HepG2 (cell line): Measurements from ENCODE around the gene ZNF644. TPM values are rescaled to one million over a fixed set of nuclear protein-coding genes. Genes with fewer than 3 reads are reported as not detected.

Experiments
- ATAC-seq: fragments of 200-7000 bp; cut with Tn5 transposase; 3 replicates; pipeline ENCODE4 v1.9.1; 2020; ENCODE audit warnings: mild to moderate bottlenecking, moderate library complexity
- BruUV-seq: library from RNA; stranded (reverse); fragments of 400-500 nt; replicated peaks from 2 replicates; lab custom pipeline; 2021; lab: Mats Ljungman, UMichigan
- CTCF ChIA-PET: fragments of 300-600 bp; formaldehyde crosslinking; extraction: SDS; loops from one replicate; lab custom pipeline; 2021; ENCODE audit warnings: low total read pairs, inconsistent platforms, low intra/inter-chr PET ratio; lab: Yijun Ruan, JAX
- POLR2A ChIA-PET: fragments of 350-600 bp; sonication (Branson Sonifier 250); formaldehyde crosslinking; loops from one replicate; lab custom pipeline; 2020; ENCODE audit warnings: antibody characterized with exemption, inconsistent platforms; lab: Yijun Ruan, JAX
- DNase-seq: peaks from one replicate; pipeline ENCODE4 v3.0.0-alpha.2; 2015; ENCODE audit warnings: low spot score
- FAIRE-seq: peaks from 3 replicates; lab custom pipeline; 2011; peaks lifted over from hg19 to GRCh38; lab: Jason Lieb, UNC
- H2AFZ ChIP-seq: one replicate; pipeline ENCODE4 v1.6.1; 2011; ENCODE audit warnings: low read length, inconsistent platforms
- H3K27ac ChIP-seq: fragments of 300-600 bp; 3 replicates; pipeline ENCODE4 v1.8.0; 2011; ENCODE audit warnings: mixed run types, mild to moderate bottlenecking, mixed read lengths, low read length, inconsistent platforms; ENCODE audit not compliant: insufficient read depth; ENCODE audit errors: extremely low read length
- H3K27me3 ChIP-seq, 2 experiments: fragments of 200-600 bp in 1 of 2; 2 replicates in 1 of 2; 3 replicates in 1 of 2; pipeline versions ENCODE4 v1.6.0 to v1.8.0; 2011; ENCODE audit warnings: low read length in 2 of 2, mild to moderate bottlenecking in 2 of 2, moderate library complexity in 2 of 2, inconsistent platforms in 1 of 2; ENCODE audit not compliant: insufficient read depth in 2 of 2, control insufficient read depth in 1 of 2
- H3K36me3 ChIP-seq, 2 experiments: fragments of 200-600 bp in 1 of 2; replicated peaks in 1 of 2; 2 replicates in 1 of 2; 3 replicates in 1 of 2; pipeline versions ENCODE4 v1.5.1 to v1.8.0; 2011; ENCODE audit warnings: low read length in 2 of 2, inconsistent platforms in 1 of 2; ENCODE audit not compliant: insufficient read depth in 2 of 2, control insufficient read depth in 1 of 2
- H3K4me1 ChIP-seq: 2 replicates; pipeline ENCODE4 v1.5.1; 2012; ENCODE audit warnings: low read length, inconsistent platforms; ENCODE audit not compliant: insufficient read depth
- H3K4me2 ChIP-seq: 2 replicates; pipeline ENCODE4 v1.6.0; 2011; ENCODE audit warnings: low read depth, low read length, inconsistent platforms
- H3K4me3 ChIP-seq, 3 experiments: fragments of 200-600 bp in 1 of 3; sonication (generic), shearing (Covaris generic) in 1 of 3; replicated peaks in 1 of 3; 2 replicates each; pipeline ENCODE4 v1.5.1; 2011 to 2016; ENCODE audit warnings: low read length in 3 of 3, inconsistent platforms in 2 of 3, low read depth in 2 of 3, mild to moderate bottlenecking in 2 of 3, control low read depth in 1 of 3, mixed read lengths in 1 of 3; ENCODE audit not compliant: insufficient read depth in 1 of 3
- H3K79me2 ChIP-seq: one replicate; pipeline ENCODE4 v1.6.1; 2011; ENCODE audit warnings: low read length, inconsistent platforms; ENCODE audit not compliant: insufficient read depth
- H3K9ac ChIP-seq: 2 replicates; pipeline ENCODE4 v1.6.0; 2011; ENCODE audit warnings: mild to moderate bottlenecking, low read depth, low read length, inconsistent platforms; ENCODE audit not compliant: insufficient read depth
- H3K9me3 ChIP-seq: 2 replicates; pipeline ENCODE4 v1.5.1; 2012; ENCODE audit warnings: mild to moderate bottlenecking, low read length
- H4K20me1 ChIP-seq: 2 replicates; pipeline ENCODE4 v1.6.0; 2011; ENCODE audit warnings: inconsistent platforms, mild to moderate bottlenecking, low read length, moderate library complexity; ENCODE audit not compliant: insufficient read depth
- FOSL2 ChIP-seq: sonication (generic); formaldehyde crosslinking; IDR thresholded peaks from 2 replicates; pipeline ENCODE4 v1.4.0; 2020; ENCODE audit warnings: missing genetic modification reagents
- HOXA5 ChIP-seq: sonication (generic); formaldehyde crosslinking; IDR thresholded peaks from 2 replicates; pipeline ENCODE4 v1.4.0; 2020; ENCODE audit warnings: missing genetic modification reagents
- ISL2 ChIP-seq: sonication (generic); formaldehyde crosslinking; IDR thresholded peaks from 2 replicates; pipeline ENCODE4 v1.5.0; 2020; ENCODE audit warnings: missing genetic modification reagents
- MIER3 ChIP-seq: IDR thresholded peaks from 2 replicates; pipeline ENCODE4 v1.6.1; 2016; ENCODE audit warnings: missing compliant biosample characterization, borderline replicate concordance
- NR1H2 ChIP-seq: sonication (generic); formaldehyde crosslinking; IDR thresholded peaks from 2 replicates; pipeline ENCODE4 v1.8.1; 2022; ENCODE audit warnings: low read depth, missing genetic modification reagents, borderline replicate concordance
- POLR2A ChIP-seq, 2 experiments: IDR thresholded peaks; 2 replicates each; pipeline ENCODE4 v1.6.1; 2011; ENCODE audit warnings: low read depth in 2 of 2, low read length in 2 of 2, mild to moderate bottlenecking in 1 of 2, moderate library complexity in 1 of 2; ENCODE audit not compliant: insufficient read depth in 1 of 2
- SMAD3 ChIP-seq: sonication (generic); formaldehyde crosslinking; IDR thresholded peaks from 2 replicates; pipeline ENCODE4 v1.4.0; 2020; ENCODE audit warnings: missing genetic modification reagents
- SRSF9 ChIP-seq: fragments of 200-400 bp; formaldehyde crosslinking; IDR thresholded peaks from 2 replicates; pipeline ENCODE4 v1.6.1; 2018; ENCODE audit warnings: borderline replicate concordance, mild to moderate bottlenecking, low read depth, low read length; ENCODE audit not compliant: insufficient read depth, poor library complexity, severe bottlenecking
- ZNF20 ChIP-seq: sonication (generic); formaldehyde crosslinking; IDR thresholded peaks from 2 replicates; pipeline ENCODE4 v1.4.0; 2020; ENCODE audit warnings: mild to moderate bottlenecking, moderate library complexity, missing genetic modification reagents
- WGBS: methylation state at CpG from one replicate; pipeline ENCODE4 v1.1.6; 2017; ENCODE audit warnings: low lambda C conversion rate; 5-methylcytosine and 5-hydroxymethylcytosine counted together
- in situ Hi-C: cut with HindIII; loops from 2 replicates; pipeline ENCODE4 v1.10.0; 2017; ENCODE audit warnings: low pct_unique_long_range_greater_than_20kb; ENCODE audit not compliant: extremely low pct_ligation_motif_present
- intact Hi-C: fragments of 100-400 bp; cut with micrococcal nuclease; formaldehyde crosslinking; loops from one replicate; pipeline ENCODE4 v1.10.0; 2022; ENCODE audit not compliant: unreplicated experiment
- polyA plus RNA-seq, 8 experiments: library from polyadenylated mRNA; depleted of rRNA in 3 of 8; stranded (reverse) in 7 of 8; unstranded in 1 of 8; fragments of >200 nt; fragmentation: Illumina TruSeq in 4 of 8; extraction: Trizol in 4 of 8; gene quantifications; 2 replicates each; pipeline versions ENCODE4 v1.2.1 to v1.2.3, GENCODE V29; 2011 to 2016; ENCODE audit warnings: low read depth in 4 of 8, missing spikeins in 1 of 8, mixed read lengths in 1 of 8; ENCODE audit not compliant: insufficient read depth in 1 of 8
- total RNA-seq, 5 experiments: library from RNA; depleted of rRNA; stranded (reverse); fragments of >200 nt; fragmentation: Illumina TruSeq; extraction: Trizol; gene quantifications; 2 replicates each; pipeline ENCODE4 v1.2.3, GENCODE V29; 2016; ENCODE audit warnings: low read depth in 1 of 5
- TF ChIP-seq, protein P1 (sequence below): sonication (generic); formaldehyde crosslinking; IDR thresholded peaks from 2 replicates; pipeline ENCODE4 v1.9.0; 2021; ENCODE audit warnings: missing genetic modification reagents, mild to moderate bottlenecking, borderline replicate concordance
- TF ChIP-seq, protein P2 (sequence below): sonication (generic); formaldehyde crosslinking; IDR thresholded peaks from 2 replicates; pipeline ENCODE4 v1.8.0; 2022; ENCODE audit warnings: missing genetic modification reagents, mild to moderate bottlenecking, moderate library complexity, borderline replicate concordance
- TF ChIP-seq, protein P3 (sequence below), 2 experiments: IDR thresholded peaks; 2 replicates each; pipeline ENCODE4 v1.6.1; 2011 to 2012; ENCODE audit warnings: low read length in 2 of 2, borderline replicate concordance in 1 of 2, low read depth in 1 of 2, mild to moderate bottlenecking in 1 of 2, moderate library complexity in 1 of 2

ZNF644 gene
- total and polyA plus RNA-seq, 2 of the 13 experiments (the other 11 are each of a cell fraction or from before 2014, with no cell fraction given), result 17.7 to 51.7 TPM

DNA sequence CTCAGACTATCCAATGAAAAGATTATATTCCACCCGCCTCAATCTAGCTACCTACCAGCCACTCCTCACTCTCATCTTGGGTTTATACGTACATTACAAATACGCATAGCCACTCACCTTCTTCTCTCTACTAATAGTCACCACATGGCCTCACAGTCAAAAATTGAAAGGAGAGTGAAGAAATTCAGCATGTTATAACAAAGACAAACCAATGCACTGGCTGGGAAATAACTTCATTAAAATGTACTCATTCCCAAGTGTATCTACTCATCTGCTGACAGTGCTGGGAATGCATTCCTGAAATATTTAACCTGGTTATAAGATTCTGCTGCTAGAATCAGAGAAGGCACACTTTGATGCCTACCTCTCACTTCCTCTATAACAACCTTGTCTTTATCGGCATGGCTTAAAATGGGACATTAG is 6.5 kb downstream of the ZNF644 start:
- Histone ChIP-seq H3K4me3 (no peak overlapping the region), H3K9ac (no peak overlapping the region; the same call in 1 of the 2 replicates), H3K9me3 (no peaks in the 10 kb centered on the region), H3K36me3 (no peaks in the 10 kb centered on the region; a peak in 1 of 5 replicates), H4K20me1 (peaks cover 21% of the 10 kb centered on the region), H3K4me2 (peak overlapping the region; percentile 41; the same call in 1 of the 2 replicates), H3K27me3 (no peaks in the 10 kb centered on the region), H3K79me2 (peaks cover 99% of the 10 kb centered on the region), H2AFZ (no peak overlapping the region), H3K27ac (peak overlapping the region; percentile 71), H3K4me1 (peaks cover 91% of the 10 kb centered on the region)
- ATAC-seq (no peak), DNase-seq (peak; percentile 31), FAIRE-seq (no peak)
- 93% methylated on average over 4 of the region's 4 CpGs for WGBS
- no peak for TF ChIP-seq ISL2 (CRISPR knock-in tag)
- no peak for TF ChIP-seq SRSF9
- TF ChIP-seq, protein P1, sequence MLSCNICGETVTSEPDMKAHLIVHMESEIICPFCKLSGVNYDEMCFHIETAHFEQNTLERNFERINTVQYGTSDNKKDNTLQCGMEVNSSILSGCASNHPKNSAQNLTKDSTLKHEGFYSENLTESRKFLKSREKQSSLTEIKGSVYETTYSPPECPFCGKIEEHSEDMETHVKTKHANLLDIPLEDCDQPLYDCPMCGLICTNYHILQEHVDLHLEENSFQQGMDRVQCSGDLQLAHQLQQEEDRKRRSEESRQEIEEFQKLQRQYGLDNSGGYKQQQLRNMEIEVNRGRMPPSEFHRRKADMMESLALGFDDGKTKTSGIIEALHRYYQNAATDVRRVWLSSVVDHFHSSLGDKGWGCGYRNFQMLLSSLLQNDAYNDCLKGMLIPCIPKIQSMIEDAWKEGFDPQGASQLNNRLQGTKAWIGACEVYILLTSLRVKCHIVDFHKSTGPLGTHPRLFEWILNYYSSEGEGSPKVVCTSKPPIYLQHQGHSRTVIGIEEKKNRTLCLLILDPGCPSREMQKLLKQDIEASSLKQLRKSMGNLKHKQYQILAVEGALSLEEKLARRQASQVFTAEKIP, result no peak
- TF ChIP-seq SMAD3 (CRISPR knock-in tag), result no peak
- no peak for TF ChIP-seq FOSL2
- TF ChIP-seq, protein P2, sequence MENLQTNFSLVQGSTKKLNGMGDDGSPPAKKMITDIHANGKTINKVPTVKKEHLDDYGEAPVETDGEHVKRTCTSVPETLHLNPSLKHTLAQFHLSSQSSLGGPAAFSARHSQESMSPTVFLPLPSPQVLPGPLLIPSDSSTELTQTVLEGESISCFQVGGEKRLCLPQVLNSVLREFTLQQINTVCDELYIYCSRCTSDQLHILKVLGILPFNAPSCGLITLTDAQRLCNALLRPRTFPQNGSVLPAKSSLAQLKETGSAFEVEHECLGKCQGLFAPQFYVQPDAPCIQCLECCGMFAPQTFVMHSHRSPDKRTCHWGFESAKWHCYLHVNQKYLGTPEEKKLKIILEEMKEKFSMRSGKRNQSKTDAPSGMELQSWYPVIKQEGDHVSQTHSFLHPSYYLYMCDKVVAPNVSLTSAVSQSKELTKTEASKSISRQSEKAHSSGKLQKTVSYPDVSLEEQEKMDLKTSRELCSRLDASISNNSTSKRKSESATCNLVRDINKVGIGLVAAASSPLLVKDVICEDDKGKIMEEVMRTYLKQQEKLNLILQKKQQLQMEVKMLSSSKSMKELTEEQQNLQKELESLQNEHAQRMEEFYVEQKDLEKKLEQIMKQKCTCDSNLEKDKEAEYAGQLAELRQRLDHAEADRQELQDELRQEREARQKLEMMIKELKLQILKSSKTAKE, result no peak
- no peak for TF ChIP-seq HOXA5
- no peak for TF ChIP-seq MIER3 (CRISPR knock-in tag)
- TF ChIP-seq, protein P3, sequence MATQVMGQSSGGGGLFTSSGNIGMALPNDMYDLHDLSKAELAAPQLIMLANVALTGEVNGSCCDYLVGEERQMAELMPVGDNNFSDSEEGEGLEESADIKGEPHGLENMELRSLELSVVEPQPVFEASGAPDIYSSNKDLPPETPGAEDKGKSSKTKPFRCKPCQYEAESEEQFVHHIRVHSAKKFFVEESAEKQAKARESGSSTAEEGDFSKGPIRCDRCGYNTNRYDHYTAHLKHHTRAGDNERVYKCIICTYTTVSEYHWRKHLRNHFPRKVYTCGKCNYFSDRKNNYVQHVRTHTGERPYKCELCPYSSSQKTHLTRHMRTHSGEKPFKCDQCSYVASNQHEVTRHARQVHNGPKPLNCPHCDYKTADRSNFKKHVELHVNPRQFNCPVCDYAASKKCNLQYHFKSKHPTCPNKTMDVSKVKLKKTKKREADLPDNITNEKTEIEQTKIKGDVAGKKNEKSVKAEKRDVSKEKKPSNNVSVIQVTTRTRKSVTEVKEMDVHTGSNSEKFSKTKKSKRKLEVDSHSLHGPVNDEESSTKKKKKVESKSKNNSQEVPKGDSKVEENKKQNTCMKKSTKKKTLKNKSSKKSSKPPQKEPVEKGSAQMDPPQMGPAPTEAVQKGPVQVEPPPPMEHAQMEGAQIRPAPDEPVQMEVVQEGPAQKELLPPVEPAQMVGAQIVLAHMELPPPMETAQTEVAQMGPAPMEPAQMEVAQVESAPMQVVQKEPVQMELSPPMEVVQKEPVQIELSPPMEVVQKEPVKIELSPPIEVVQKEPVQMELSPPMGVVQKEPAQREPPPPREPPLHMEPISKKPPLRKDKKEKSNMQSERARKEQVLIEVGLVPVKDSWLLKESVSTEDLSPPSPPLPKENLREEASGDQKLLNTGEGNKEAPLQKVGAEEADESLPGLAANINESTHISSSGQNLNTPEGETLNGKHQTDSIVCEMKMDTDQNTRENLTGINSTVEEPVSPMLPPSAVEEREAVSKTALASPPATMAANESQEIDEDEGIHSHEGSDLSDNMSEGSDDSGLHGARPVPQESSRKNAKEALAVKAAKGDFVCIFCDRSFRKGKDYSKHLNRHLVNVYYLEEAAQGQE (IDR thresholded peaks at IDR 0.05; ENCODE audit: borderline replicate concordance in 1 of 2, low read depth in 1 of 2, low read length in 2 of 2), result no peak
- TF ChIP-seq NR1H2 (CRISPR knock-in tag), result no peak
- TF ChIP-seq POLR2A (IDR thresholded peaks at IDR 0.05; ENCODE audit: insufficient read depth in 1 of 2, low read depth in 2 of 2, low read length in 2 of 2), result no peak
- TF ChIP-seq ZNF20 (CRISPR knock-in tag), result no peak
- ChIA-PET CTCF (no interaction called here), POLR2A (interaction anchor here (1.8 kb wide), 1 partner anchor 11 kb away, joined by 4 read pairs; no protein-coding TSS in a partner anchor)
- intact Hi-C loops (no loop called here), in situ Hi-C loops (no loop called here)
- no TSS peak for BruUV-seq
